SKM-1 (cell line): ENCODE measurements around the gene SYCE3.
"Not testable (repeated sequence)": the region's sequence is repeated elsewhere in the genome, so short reads cannot be mapped to it uniquely, and the experiment has no call there.

Source experiments
- DNase-seq: peaks from one replicate; lab custom pipeline; 2025; ENCODE audit not compliant: unreplicated experiment; lab: John Stamatoyannopoulos, UW

SYCE3 gene

GRCh38 chr22:50551160-50551752 lies 11.5 kb downstream of the SYCE3 start:
- no peak for DNase-seq

GRCh38 chr22:50550395-50550794 lies 12.3 kb downstream of the SYCE3 start:
- DNase-seq = no peak

- no peak for DNase-seq
These were observed 13.6 kb downstream of the SYCE3 start for GRCh38 chr22:50548921-50549790.

- DNase-seq = no peak
These were observed 14.4 kb downstream of the SYCE3 start for GRCh38 chr22:50548040-50548920.

GRCh38 chr22:50547263-50547985 lies 15.3 kb downstream of the SYCE3 start:
- DNase-seq = no peak

GRCh38 chr22:50546326-50547262 lies 16.1 kb downstream of the SYCE3 start:
- no peak for DNase-seq

GRCh38 chr22:50545522-50546325 lies 17.0 kb downstream of the SYCE3 start, which contains the start of gene KLHDC7B:
TSS of gene KLHDC7B (plus strand) at chr22:50545899. CDS start at chr22:50546244, 345 bp downstream.
- DNase-seq = no peak

GRCh38 chr22:50544746-50545253 lies 17.9 kb downstream of the SYCE3 start:
- DNase-seq = no peak

GRCh38 chr22:50544078-50544745 lies 18.5 kb downstream of the SYCE3 start:
- DNase-seq = no peak

GRCh38 chr22:50542416-50542927 lies 20.2 kb downstream of the SYCE3 start:
- peak; percentile 28 for DNase-seq

- DNase-seq = peak; percentile 68
These were observed 21.1 kb downstream of the SYCE3 start for GRCh38 chr22:50541667-50542026.

- no peak for DNase-seq
These were observed 22.3 kb downstream of the SYCE3 start for GRCh38 chr22:50540381-50540780.

- DNase-seq = no peak
These were observed 25.0 kb downstream of the SYCE3 start for GRCh38 chr22:50537765-50538164.

GRCh38 chr22:50536226-50536625 lies 26.5 kb downstream of the SYCE3 start:
- no peak for DNase-seq

GRCh38 chr22:50535113-50535512 lies 27.6 kb downstream of the SYCE3 start:
- DNase-seq = no peak

- not testable (repeated sequence) for DNase-seq
These were observed 28.6 kb downstream of the SYCE3 start for GRCh38 chr22:50533856-50534711.
